ENCODE data around the gene CTSD.

- TF ChIP-seq BHLHE40 (IDR thresholded peaks at IDR 0.05; ENCODE audit: low read depth, low read length), result no peak
- TF ChIP-seq HEYL (CRISPR knock-in tag; IDR thresholded peaks at IDR 0.05), result no peak
- TF ChIP-seq MAFK (IDR thresholded peaks at IDR 0.05; ENCODE audit: partially characterized antibody), result no peak
- TF ChIP-seq PHF8 (IDR thresholded peaks at IDR 0.05; ENCODE audit: borderline replicate concordance, low read depth), result no peak
- no peak for TF ChIP-seq CTCF (IDR thresholded peaks at IDR 0.05)
- TF ChIP-seq JUNB (IDR thresholded peaks at IDR 0.05), result no peak
- TF ChIP-seq MYC (IDR thresholded peaks at IDR 0.05; ENCODE audit: borderline replicate concordance, low read length), result no peak
- no peak for TF ChIP-seq POLR2A (IDR thresholded peaks at IDR 0.05; ENCODE audit: low read length)
- no peak for TF ChIP-seq POLR2AphosphoS2 (conservative IDR thresholded peaks at IDR 0.05; ENCODE audit: low read length)
- TF ChIP-seq EP300 (IDR thresholded peaks at IDR 0.05), result no peak
- TF ChIP-seq RCOR1 (IDR thresholded peaks at IDR 0.05; ENCODE audit: low read depth, low read length), result no peak
Observed at GRCh38 chr11:1758611-1759150, 5.0 kb downstream of the CTSD start.

All from A549 (cell line).